LNCAP (cell line): ENCODE measurements around the gene PAFAH1B2.
A peak's percentile ranks its signal among the peaks of the same experiment; 100 is the strongest.

ENCODE experiments used
- TF ChIP-seq, protein P1 (sequence below): fragments of 450-650 bp; IDR thresholded peaks from 2 replicates; pipeline ENCODE4 v1.5.1; 2017; ENCODE audit warnings: mild to moderate bottlenecking

The PAFAH1B2 gene

DNA sequence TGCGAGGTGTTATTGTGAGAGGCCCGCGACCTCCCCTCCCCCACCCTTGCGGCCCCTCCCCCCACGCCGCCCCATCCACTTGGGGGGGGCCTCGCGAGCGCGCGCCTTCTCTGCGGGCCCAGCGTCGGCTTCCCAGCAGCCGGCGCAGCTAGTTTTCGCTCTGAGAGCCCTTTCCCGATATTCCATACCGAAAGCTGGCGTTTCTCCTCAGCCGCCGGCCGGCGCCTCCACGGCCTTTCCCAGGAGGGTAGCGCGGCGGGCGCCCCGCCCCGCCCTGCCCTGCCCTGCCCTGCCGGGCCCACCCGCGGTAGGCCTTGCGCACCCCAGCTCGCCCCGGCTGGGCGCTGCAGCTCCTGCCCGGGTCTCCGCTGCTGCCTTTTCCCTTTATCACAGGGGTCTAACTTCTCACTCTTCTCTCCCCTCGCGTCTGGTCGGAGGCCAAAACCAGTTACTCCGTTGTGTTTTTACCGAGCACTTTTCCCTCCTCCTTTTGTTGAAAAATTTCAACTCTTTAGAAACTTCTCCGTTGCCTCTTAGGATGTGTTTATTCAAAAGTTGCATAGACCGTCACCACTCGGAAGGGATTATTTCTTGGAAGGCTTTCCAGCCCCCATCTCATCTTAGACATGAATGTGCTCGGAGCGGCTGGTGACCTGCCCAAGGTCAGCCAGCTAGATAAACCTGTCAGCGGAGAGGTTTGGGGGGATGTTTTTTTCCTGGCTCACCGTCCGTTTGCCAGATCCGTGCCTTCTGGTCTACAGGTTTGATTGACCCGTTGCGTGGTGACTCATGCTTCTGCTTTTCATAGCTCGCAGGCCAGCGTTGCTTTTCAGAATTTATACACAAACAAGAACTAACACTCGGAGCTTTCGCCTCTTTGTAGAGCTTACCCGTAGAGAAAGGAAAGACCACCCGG lies 648 bp downstream of the PAFAH1B2 start:
- TF ChIP-seq, protein P1, sequence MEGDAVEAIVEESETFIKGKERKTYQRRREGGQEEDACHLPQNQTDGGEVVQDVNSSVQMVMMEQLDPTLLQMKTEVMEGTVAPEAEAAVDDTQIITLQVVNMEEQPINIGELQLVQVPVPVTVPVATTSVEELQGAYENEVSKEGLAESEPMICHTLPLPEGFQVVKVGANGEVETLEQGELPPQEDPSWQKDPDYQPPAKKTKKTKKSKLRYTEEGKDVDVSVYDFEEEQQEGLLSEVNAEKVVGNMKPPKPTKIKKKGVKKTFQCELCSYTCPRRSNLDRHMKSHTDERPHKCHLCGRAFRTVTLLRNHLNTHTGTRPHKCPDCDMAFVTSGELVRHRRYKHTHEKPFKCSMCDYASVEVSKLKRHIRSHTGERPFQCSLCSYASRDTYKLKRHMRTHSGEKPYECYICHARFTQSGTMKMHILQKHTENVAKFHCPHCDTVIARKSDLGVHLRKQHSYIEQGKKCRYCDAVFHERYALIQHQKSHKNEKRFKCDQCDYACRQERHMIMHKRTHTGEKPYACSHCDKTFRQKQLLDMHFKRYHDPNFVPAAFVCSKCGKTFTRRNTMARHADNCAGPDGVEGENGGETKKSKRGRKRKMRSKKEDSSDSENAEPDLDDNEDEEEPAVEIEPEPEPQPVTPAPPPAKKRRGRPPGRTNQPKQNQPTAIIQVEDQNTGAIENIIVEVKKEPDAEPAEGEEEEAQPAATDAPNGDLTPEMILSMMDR = no peak

DNA sequence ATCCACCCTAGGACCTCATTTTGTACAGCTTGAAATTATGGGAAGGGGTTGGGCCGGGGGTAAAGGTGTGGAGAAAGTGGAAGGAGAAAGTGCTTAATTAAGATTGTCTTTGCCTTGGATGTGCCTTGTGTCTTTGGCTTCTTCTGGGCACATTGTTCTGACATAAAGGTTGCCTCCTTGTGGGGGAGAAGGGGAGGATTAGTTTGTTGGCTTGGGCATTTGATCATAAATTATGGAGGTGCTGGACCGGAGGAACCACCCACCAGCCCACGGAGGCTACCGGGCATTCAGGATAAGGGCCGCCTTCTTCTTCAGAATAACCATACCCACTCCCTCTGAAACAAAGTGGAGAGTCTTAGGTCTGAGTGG lies 1.3 kb downstream of the PAFAH1B2 start:
- TF ChIP-seq, protein P1 = 0 out of 2 replicates have a peak, but pooled peaks have one; percentile 9

DNA sequence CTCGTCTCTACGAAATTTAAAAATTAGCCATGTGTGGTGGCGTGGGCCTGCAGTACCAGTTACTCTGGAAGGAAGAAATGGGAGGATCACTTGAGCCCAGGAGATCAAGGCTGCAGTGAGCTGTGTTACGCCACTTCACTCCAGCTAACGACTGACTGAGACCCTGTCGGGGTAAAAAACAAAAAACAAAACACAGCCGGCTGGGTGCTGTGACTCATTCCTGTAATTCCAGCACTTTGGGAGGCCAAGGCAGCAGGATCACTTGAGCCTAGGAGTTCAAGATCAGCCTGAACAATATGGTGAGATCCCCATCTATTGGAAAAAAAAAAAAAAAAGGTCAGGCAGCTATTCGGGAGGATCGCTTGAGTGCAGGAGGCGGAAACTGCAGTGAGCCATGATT lies 2.4 kb downstream of the PAFAH1B2 start:
- TF ChIP-seq, protein P1 = no peak

DNA sequence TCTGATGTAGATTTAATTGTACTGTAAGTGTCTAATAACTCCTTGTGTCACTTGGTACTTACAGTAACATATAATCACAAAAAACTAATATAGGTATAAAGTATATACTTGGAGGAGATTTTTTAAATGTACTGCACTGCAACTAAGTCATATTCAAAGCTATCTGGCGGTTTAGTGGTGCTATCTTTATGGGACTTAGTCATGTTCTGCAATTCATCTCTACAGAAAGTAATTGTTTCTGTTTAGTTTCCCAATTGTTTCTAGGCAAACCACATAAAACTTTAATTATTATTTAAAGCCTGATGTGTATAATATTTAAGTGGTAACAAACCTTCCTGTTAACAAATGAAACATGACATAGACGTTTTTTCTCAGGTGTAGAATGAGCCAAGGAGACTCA lies 8.0 kb downstream of the PAFAH1B2 start:
- TF ChIP-seq, protein P1 = no peak

DNA sequence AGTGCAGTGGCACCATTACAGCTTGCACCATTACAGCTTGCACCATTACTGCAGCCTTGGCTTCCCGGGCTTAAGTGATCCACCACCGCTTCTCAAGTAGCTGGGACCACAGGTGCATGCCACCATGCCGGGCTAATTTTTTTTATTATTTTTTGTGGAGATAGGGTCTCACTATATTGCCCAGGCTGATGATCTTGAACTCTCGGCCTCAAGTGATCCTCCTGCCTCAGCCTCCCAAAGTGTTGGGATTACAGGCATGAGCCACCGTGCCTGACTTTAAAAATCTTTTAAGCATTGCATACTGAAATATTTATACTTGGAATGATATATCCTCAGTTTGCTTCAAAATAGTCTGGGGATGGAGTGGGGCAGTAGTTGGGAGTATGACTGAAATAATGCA lies 10.4 kb downstream of the PAFAH1B2 start:
- TF ChIP-seq, protein P1 = no peak

DNA sequence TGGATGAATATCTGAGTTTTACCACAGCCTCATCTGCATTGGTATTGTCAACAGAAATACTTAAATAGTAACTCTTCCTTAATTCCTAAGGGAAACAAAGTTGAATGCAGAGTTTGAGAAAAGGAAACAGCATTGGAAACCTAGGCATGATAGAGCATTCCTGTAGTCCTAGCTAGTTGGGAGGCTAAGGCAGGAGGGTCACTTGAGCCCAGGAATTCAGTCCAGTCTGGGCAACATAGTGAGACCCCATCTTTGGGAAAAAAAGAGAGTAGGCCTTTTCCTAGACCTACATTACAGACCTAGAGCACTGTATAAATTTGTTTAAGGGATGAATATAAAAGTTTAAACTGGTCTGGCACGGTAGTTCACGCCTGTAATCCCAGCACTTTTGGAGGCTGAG lies 13.4 kb downstream of the PAFAH1B2 start:
- TF ChIP-seq, protein P1 = no peak

DNA sequence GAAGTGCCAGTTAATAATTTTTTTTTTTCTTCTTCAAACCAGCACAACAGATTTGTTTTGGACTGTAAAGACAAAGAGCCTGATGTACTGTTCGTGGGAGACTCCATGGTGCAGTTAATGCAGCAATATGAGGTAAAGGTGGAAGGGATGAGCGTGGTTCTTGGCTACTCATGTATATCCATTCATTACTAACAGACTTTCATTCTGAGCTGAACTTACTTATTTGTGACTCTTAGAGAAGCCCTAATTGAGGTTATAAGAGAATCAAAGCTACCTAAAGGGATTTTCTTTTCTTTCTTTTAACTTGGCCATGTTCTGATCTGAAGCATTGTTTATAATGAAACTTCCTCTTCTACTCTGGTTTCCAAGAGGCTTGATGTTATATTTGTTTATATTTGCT lies 15.8 kb downstream of the PAFAH1B2 start:
- TF ChIP-seq, protein P1 = no peak
